NCI-H345 (cell line): ENCODE data around the gene PTPRH.

Experiments used
- DNase-seq: peaks from one replicate; lab custom pipeline; 2025; lab: John Stamatoyannopoulos, UW

PTPRH gene, protein sequence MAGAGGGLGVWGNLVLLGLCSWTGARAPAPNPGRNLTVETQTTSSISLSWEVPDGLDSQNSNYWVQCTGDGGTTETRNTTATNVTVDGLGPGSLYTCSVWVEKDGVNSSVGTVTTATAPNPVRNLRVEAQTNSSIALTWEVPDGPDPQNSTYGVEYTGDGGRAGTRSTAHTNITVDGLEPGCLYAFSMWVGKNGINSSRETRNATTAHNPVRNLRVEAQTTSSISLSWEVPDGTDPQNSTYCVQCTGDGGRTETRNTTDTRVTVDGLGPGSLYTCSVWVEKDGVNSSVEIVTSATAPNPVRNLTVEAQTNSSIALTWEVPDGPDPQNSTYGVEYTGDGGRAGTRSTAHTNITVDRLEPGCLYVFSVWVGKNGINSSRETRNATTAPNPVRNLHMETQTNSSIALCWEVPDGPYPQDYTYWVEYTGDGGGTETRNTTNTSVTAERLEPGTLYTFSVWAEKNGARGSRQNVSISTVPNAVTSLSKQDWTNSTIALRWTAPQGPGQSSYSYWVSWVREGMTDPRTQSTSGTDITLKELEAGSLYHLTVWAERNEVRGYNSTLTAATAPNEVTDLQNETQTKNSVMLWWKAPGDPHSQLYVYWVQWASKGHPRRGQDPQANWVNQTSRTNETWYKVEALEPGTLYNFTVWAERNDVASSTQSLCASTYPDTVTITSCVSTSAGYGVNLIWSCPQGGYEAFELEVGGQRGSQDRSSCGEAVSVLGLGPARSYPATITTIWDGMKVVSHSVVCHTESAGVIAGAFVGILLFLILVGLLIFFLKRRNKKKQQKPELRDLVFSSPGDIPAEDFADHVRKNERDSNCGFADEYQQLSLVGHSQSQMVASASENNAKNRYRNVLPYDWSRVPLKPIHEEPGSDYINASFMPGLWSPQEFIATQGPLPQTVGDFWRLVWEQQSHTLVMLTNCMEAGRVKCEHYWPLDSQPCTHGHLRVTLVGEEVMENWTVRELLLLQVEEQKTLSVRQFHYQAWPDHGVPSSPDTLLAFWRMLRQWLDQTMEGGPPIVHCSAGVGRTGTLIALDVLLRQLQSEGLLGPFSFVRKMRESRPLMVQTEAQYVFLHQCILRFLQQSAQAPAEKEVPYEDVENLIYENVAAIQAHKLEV

GRCh38 chr19:55208880-55209692 is at the start of gene PTPRH:
TSS of gene PTPRH (minus strand) at chr19:55209501. CDS start at chr19:55209433, 68 bp downstream.
- DNase-seq, result no peak

GRCh38 chr19:55258476-55258827 is 49.2 kb upstream of the PTPRH start:
- no peak for DNase-seq

DNA sequence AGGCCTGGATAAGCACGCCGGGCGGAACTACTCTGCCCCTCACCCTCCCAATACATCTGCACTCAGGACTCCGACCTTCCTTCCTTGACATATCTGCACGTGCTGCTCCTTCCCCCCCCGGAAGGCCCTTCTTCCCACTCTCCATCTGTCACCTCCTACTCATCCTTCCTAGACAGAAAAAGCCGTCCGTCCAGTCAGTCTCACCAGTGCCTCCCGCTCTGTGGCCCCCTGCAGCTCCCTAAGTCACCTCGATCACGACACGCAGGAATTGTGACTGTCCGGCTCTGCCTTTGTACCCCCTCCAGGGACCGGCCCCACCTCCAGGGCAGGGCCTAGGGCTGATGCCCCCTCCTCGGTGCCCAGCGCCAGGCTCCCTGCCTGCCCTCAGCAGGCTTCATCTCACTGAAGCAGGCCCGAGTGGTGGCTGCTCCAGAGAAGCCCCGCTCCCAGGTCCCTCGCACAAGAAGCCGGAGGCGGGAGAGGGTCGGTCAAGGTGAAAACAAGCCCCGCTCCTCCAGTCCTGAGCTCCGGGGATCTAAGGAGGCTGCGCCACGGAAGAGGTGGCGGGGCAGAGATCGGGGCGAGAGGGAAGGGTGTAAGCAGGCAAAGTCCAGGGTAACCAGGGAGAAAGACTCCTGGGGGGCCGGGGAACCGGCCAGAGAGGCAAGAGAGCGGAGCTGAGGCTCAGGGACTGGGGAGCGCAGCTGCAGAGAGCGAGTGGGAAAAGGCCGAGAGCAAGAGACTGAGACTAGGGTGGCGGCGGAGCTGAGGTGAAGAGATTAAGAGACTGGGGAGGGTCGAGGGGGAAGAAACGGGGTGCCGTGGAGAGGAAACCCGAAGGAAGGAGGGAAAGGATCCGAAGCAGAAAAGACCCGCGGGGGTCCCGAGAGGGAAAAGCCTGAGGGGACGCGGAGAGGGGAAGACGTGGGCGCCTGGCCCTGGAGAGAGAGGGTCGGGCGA is 48.4 kb upstream of the PTPRH start:
- no peak for DNase-seq

DNA sequence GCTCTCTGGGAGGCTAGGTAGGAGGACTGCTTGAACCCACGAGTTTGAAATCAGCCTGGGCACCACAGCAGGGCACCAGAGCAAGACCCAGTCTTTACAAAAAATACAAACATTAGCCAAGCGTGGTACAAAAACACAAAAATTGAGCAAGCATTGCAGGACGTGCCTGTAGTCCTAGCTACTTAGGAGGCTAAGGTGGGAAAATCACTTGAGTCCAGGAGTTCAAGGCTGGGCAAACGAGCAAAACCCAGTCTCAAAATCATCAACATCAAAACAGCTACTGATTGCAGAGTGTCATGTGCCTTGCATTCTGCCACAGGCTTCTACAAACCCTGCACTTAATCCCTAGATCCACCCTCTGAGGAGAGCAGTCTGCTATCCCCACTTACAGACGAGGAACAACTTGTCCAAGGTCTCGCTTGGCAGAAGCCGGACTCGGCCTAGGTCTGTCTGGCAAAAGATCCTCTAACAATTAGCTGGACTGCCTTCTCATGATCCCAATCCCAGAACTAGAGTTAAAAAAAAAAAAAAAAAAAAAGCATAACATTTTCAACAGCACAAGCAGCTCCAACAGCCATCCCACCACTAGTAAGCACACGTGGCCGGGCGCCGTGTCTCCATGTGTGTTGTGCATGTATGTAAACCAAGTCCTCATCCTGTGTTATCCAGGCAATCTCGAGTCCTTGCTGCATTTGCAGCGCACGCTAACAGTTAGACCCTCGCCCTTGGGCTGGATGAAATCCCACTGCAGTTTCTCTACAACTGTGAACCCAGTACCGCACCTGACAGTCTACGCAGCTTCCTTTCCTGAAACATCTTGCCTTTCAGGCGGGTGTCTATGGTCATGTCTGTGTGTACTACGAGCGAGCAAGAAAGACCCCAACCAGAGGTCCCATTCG is 47.5 kb upstream of the PTPRH start:
- no peak for DNase-seq

GRCh38 chr19:55255618-55256423 is 46.5 kb upstream of the PTPRH start:
- DNase-seq, result no peak

GRCh38 chr19:55254625-55254977 is 45.3 kb upstream of the PTPRH start:
- DNase-seq, result no peak

DNA sequence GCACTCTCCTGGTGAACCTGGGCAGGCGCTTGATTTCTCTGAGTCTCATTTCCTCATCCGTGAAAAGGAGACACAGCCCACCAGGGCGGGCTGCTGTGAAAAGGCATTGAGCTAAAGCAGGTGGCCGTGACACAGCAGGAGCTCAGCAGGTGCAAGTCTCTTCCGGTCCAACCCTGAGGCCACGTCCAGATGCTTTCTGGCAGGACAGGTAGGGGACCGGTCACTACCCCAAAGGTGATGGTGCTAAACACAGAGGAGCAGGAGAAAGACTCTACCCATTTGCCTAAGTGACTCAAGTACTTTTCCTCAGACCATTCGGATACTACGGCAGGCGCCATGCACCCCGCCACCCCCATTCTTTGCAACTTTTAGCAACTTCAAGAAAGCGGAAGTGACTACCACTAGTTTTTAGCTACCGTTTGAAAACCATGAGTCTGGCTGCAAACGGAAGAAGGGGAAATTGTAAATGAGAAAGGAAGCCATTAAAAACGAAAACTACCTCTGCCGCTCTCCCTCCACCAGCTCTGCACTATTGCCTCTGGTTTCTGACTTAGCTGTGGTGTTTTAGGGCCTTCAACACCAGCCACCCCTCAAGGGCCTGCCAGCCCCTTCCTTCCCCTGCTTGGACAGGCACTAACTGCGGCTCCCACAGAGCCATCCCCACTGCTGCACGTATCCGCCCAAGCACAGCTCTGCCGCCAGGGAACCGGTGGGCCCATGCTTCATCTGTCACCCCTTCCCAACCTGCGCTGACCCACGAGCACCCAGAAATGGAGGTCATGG is 44.7 kb upstream of the PTPRH start:
- peak; percentile 29 for DNase-seq

DNA sequence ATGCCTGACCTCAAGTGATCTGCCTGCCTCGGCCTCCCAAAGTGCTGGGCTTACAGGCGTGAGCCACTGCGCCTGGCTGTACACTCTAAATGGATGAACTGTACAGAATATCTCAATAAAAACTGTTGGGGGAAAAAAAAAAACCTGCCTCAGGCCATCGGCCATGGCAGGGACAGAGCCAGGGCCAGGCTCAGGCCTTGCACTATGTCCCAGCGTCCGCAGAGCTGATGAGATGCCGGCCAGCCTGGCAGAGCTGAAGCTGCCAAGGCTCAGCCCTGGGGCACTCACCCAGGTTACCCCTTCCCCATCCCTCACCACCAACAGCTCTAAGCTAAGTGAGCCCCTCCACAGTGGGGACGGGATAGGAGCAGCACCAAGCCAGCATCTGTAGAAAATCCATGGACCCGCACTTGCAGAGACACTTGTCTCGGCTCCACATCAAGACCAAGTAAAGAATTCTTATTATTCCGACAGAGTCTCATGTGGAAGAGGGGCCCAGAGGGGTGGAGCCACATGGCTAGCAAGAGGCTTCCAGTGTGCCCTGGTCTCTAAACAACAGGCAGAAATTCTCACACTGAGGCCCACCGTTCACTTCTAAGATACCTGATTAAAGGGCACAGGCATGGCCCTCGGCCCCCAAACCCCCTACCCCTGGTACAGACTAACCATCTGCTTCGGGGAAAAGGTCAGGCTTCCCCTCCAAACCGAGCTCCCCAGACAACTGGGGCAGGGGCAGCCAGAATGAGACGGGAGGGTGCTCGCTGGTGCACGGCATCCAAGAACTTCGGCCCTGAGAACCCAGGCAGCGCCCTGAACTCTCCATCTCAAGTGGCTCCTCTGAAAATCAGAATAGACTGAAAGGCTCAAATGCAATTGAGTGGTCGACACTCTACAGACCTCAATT is 43.7 kb upstream of the PTPRH start:
- no peak for DNase-seq

DNA sequence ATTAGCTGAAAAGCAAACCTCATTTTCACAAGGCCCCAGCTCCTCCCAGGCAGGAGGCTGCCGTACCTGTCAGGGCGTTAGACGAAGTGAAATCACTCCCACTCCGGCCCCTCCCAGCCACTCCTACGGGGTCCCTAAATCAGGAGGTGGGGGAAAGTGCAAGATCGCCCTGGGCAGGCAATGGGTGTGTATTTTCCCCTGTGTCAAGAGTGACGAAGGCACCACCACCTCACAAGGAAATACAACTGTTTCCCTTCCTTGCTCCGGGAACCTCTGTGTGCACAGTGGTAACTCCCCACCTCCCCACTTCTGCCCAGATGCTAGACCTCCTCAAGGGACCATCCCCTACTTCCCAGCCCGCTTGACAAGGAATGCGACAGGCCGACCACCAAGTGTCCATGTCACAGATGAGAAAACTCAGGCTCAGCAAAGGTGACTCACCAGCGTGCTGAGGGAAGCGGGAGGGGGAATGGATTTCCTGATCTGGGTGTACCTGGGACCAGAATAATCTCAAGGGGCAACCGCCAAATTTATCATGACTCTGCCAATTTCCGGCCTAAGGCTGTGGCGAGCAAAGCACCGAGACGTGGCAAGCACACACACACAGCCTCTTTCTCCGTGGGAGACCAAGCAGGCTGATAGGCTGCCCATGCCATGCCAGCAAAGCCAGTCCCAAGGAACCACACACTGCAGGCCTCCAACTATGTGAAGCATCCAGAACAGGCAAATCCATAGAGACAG is 42.2 kb upstream of the PTPRH start:
- DNase-seq, result no peak

GRCh38 chr19:55250262-55251036 is 41.1 kb upstream of the PTPRH start:
- no peak for DNase-seq

DNA sequence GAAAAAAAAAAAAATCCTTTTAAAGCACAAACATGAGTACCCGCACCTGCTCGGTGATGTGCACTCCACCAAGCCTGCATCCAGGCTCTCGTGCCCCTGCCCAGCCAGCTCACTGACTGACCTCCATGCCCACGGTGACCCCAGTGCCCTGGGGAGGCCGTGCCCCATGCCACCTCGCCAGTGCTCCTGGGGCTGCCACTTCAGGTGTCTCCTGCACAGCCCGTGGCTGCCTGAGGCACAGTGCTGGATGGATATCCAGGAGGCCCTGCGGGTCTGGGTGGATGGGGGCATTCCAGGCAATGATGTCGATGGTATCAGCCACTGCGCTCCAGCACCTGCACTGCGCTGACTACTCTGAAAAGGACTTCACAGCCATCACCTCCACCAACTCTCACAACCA is 40.5 kb upstream of the PTPRH start:
- DNase-seq, result no peak

GRCh38 chr19:55248704-55249103 is 39.4 kb upstream of the PTPRH start:
- no peak for DNase-seq

DNA sequence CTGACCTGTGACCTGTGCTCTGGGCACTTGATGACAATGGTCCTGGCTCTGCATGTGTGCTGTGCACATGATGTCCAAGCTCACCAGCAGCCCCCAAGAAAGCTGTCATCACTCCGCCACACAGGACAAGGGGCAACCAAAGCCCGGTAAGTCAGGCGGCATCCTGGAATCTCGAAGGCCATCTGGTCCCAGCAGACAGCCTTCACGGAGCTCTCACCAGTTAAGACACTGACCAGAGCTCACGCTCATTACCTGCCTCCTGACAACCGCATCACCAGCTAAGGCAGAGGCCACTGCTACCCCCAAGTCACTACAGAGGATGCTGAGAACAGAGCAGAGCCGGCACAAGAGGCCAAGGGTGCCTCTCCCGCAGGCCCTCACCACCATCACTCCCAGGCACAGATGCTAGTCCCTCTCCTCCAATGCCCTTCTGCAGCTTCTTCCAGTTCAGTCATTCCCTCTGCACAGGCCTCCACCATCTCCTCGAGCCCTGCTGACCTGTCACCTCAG is 38.9 kb upstream of the PTPRH start:
- DNase-seq, result no peak

DNA sequence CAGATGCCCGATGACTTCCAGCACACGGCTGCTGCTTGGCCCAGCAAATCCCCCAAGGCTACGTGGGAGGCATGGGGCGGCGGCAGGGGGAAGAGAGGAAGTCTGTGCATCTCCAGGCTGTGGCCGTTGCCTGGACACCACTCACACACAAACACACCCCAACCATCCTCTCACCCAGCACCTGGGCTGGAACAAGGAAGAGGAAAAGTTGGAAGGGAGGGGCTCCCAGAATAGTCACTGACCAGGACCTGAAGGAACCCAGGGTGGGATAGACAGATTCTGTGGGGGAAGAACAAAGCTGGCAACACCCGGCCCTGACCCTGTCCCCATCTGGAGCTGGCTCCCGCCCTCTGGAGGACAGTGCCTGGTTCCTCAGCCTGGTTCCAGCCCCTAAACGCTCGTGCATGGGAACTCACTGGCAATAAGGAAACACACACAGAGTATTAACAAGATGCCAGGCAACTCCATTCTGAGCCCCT is 38.4 kb upstream of the PTPRH start:
- DNase-seq, result no peak
